CD8-positive, alpha-beta memory T cell (primary cell): ENCODE measurements around the gene TMEM121. TPM values are rescaled to one million over a fixed set of nuclear protein-coding genes. Genes with fewer than 3 reads are reported as not detected.
"Not testable (repeated sequence)": the region's sequence is repeated elsewhere in the genome, so short reads cannot be mapped to it uniquely, and the experiment has no call there.

ENCODE experiments used
- CTCF ChIA-PET: fragments of 350-600 bp; sonication (Branson Sonifier 250); formaldehyde crosslinking; loops from one replicate; lab custom pipeline; 2021; ENCODE audit warnings: antibody characterized with exemption; lab: Charles Lee
- POLR2A ChIA-PET: fragments of 350-600 bp; sonication (Branson Sonifier 250); formaldehyde crosslinking; loops from one replicate; lab custom pipeline; 2021; ENCODE audit warnings: antibody characterized with exemption; lab: Charles Lee
- DNase-seq, 5 donors: peaks; one replicate each; pipeline versions ENCODE4 v3.0.0 to v3.0.0-alpha.2; 2020 to 2022; ENCODE audit warnings: mixed read lengths in 1 of 5
- H3K27ac ChIP-seq: one replicate; pipeline ENCODE4 v1.7.0; 2013; ENCODE audit warnings: low read depth, mild to moderate bottlenecking, low read length, moderate library complexity
- H3K27me3 ChIP-seq: 2 replicates; pipeline ENCODE4 v1.7.0; 2013; ENCODE audit warnings: low read length, mild to moderate bottlenecking; ENCODE audit not compliant: insufficient read depth, poor library complexity, severe bottlenecking
- H3K36me3 ChIP-seq: 2 replicates; pipeline ENCODE4 v1.7.0; 2013; ENCODE audit warnings: mild to moderate bottlenecking, low read length, moderate library complexity; ENCODE audit not compliant: insufficient read depth
- H3K4me1 ChIP-seq: 2 replicates; pipeline ENCODE4 v1.7.0; 2013; ENCODE audit warnings: mild to moderate bottlenecking, low read length, moderate library complexity; ENCODE audit not compliant: insufficient read depth
- H3K4me3 ChIP-seq: 2 replicates; pipeline ENCODE4 v1.7.0; 2013; ENCODE audit warnings: mild to moderate bottlenecking, low read length
- H3K9me3 ChIP-seq: 2 replicates; pipeline ENCODE4 v1.7.0; 2013; ENCODE audit warnings: mild to moderate bottlenecking, low read length
- H3K27ac Mint-ChIP-seq, 8 donors: one replicate each; pipeline ENCODE4 v1.8.0; 2020 to 2021; ENCODE audit warnings: mixed read lengths in 8 of 8, mild to moderate bottlenecking in 6 of 8, inconsistent platforms in 3 of 8, moderate library complexity in 3 of 8
- H3K27me3 Mint-ChIP-seq, 2 donors: one replicate each; pipeline ENCODE4 v1.8.0; 2020 to 2021; ENCODE audit warnings: mixed read lengths in 2 of 2, mild to moderate bottlenecking in 1 of 2, moderate library complexity in 1 of 2
- H3K36me3 Mint-ChIP-seq, 3 donors: one replicate each; pipeline ENCODE4 v1.8.0; 2020 to 2021; ENCODE audit warnings: mixed read lengths in 3 of 3, inconsistent platforms in 1 of 3, mild to moderate bottlenecking in 1 of 3
- H3K4me1 Mint-ChIP-seq, 3 donors: one replicate each; pipeline ENCODE4 v1.8.0; 2020 to 2021; ENCODE audit warnings: mixed read lengths in 3 of 3, inconsistent platforms in 1 of 3, mild to moderate bottlenecking in 1 of 3
- H3K4me3 Mint-ChIP-seq, 7 donors: one replicate each; pipeline ENCODE4 v1.8.0; 2020 to 2021; ENCODE audit warnings: mixed read lengths in 7 of 7, mild to moderate bottlenecking in 6 of 7, moderate library complexity in 4 of 7, inconsistent platforms in 2 of 7
- H3K9me3 Mint-ChIP-seq, 5 donors: one replicate each; pipeline ENCODE4 v1.8.0; 2020 to 2022; ENCODE audit warnings: mixed read lengths in 5 of 5, mild to moderate bottlenecking in 3 of 5, moderate library complexity in 2 of 5, inconsistent platforms in 1 of 5
- polyA plus RNA-seq: library from polyadenylated mRNA; unstranded; fragments of 300-500 nt; fragmentation: Illumina TruSeq; gene quantifications from one replicate; pipeline ENCODE4 v1.2.3, GENCODE V29; 2021
- total RNA-seq, 2 experiments: library from RNA; stranded (reverse); gene quantifications; one replicate each; pipeline ENCODE4 v1.2.3, GENCODE V29; 2021

Gene TMEM121
- total and polyA plus RNA-seq, 3 experiments from 2014 or later: 3.8 to 17.1 (median 14.2) TPM

- CTCF ChIA-PET, H3K9me3 Mint-ChIP-seq, H3K36me3 Mint-ChIP-seq, H3K9me3 ChIP-seq, H3K4me3 Mint-ChIP-seq, H3K4me1 ChIP-seq, DNase-seq, POLR2A ChIA-PET, H3K27me3 Mint-ChIP-seq, H3K27me3 ChIP-seq, H3K4me3 ChIP-seq, H3K27ac ChIP-seq, H3K4me1 Mint-ChIP-seq, H3K36me3 ChIP-seq, H3K27ac Mint-ChIP-seq: not testable (repeated sequence)
Observed at GRCh38 chr14:105571181-105571951, 45.0 kb downstream of the TMEM121 start.

GRCh38 chr14:105572063-105572462 is 45.7 kb downstream of the TMEM121 start:
- H3K27ac Mint-ChIP-seq: not testable (repeated sequence)

GRCh38 chr14:105573841-105574240 is 47.5 kb downstream of the TMEM121 start:
- POLR2A ChIA-PET, H3K4me1 Mint-ChIP-seq: not testable (repeated sequence)

More at GRCh38 chr14:105572063-105572462, 45.7 kb downstream of the TMEM121 start:
- H3K4me1 Mint-ChIP-seq, H3K27ac ChIP-seq, H3K36me3 Mint-ChIP-seq, H3K36me3 ChIP-seq, H3K4me1 ChIP-seq, H3K4me3 Mint-ChIP-seq, H3K27me3 ChIP-seq, DNase-seq, H3K9me3 ChIP-seq, CTCF ChIA-PET, H3K9me3 Mint-ChIP-seq, POLR2A ChIA-PET, H3K4me3 ChIP-seq: not testable (repeated sequence)
- peaks cover 5 to 10% of the 10 kb centered on the region in 2 donors for H3K27me3 Mint-ChIP-seq

DNA sequence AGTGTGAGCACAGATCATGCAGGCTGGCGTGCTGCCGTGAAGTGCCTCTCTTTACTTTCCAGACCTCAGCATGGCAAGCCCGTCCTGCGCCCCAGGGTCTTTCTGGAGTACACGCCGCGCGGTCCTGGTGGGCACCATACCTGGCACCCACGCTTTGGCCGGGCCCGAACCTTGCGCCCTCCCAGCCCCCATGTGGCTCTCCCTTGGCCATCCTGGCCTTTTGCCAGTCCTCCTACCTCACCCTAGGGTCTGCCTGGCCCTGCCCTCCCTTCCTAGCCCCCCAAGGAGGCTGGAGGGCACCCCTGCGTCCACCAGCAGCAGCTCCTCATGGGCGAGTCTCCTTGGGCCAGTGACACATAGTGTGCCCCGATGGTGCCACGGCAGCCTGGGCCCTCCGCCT is 48.0 kb downstream of the TMEM121 start:
- H3K27ac ChIP-seq, H3K9me3 ChIP-seq, H3K4me3 ChIP-seq, H3K27me3 ChIP-seq, H3K4me1 ChIP-seq, H3K36me3 Mint-ChIP-seq, CTCF ChIA-PET, H3K4me1 Mint-ChIP-seq, POLR2A ChIA-PET, H3K27ac Mint-ChIP-seq, H3K9me3 Mint-ChIP-seq, H3K36me3 ChIP-seq, H3K4me3 Mint-ChIP-seq, DNase-seq: not testable (repeated sequence)
- H3K27me3 Mint-ChIP-seq: peaks cover 8 to 10% of the 10 kb centered on the region in 2 donors

More at GRCh38 chr14:105573841-105574240, 47.5 kb downstream of the TMEM121 start:
- H3K36me3 ChIP-seq, H3K9me3 Mint-ChIP-seq, H3K27me3 ChIP-seq, H3K27ac ChIP-seq, H3K9me3 ChIP-seq, DNase-seq, H3K4me3 ChIP-seq, CTCF ChIA-PET, H3K27ac Mint-ChIP-seq, H3K36me3 Mint-ChIP-seq, H3K4me3 Mint-ChIP-seq, H3K4me1 ChIP-seq: not testable (repeated sequence)
- H3K27me3 Mint-ChIP-seq: peaks cover 8 to 10% of the 10 kb centered on the region in 2 donors

DNA sequence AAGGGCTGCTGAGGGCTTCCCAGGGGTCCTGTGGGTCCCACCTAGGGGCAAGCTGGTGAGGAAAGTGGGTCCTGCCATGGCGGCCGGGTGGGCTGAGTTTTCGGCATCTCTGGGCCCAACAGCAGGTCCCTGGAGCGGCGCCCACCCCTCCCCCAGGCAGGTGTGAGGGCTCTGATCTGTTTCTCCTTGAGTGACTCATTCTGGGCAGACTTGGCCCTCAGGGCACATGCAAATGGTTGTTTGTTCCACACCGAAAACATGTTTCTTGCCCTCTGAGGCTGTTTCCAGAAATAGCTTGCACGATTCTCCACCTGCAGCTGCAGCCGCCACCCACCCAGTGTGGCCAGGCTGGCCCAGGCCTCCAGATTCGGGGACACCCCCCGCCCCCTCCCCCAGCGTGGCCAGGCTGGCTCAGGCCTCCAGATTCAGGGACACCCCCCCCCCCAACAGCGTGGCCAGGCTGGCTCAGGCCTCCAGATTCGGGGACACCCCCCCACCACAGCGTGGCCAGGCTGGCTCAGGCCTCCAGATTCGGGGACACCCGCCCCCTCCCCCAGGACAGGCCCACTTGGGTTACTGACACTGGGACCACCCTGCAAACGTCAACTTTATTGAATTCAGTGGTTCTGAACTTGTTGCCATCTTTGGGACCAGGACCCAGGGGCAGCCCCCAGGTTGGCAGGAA is 48.8 kb downstream of the TMEM121 start:
- H3K36me3 ChIP-seq, H3K9me3 ChIP-seq, H3K4me3 ChIP-seq, H3K4me3 Mint-ChIP-seq, H3K9me3 Mint-ChIP-seq, H3K27ac ChIP-seq, H3K27ac Mint-ChIP-seq, H3K27me3 ChIP-seq, H3K4me1 Mint-ChIP-seq, POLR2A ChIA-PET, CTCF ChIA-PET, DNase-seq, H3K36me3 Mint-ChIP-seq, H3K4me1 ChIP-seq: not testable (repeated sequence)
- H3K27me3 Mint-ChIP-seq: peaks cover 8 to 10% of the 10 kb centered on the region in 2 donors

DNA sequence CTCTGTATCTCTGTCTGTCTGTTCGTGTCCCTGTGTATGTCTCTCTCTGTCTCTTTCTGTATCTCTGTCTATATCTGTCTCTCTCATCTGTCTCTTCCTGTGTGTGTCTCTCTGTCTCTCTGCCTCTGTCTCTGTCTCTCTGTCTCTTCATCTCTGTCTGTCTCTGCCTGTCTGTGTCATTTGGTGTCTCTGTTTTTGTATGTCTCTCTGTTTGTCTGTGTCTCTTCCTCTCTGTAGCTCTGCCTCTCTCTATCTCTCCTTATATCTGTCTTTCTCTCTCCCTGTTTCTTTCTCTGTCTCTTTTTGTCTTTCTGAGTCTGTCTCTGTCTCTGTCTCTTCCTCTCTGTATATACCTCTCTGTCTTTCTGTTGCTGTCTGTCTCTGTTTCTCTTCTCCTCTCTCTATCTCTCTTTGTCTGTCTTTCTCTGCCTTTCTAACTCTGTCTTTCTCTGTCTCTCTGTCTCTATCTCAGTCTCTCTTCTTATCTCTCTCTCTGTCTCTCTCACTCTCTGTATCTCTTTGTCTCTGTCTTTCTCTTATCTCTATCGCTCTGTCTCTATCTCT is 50.2 kb downstream of the TMEM121 start:
- Mint-ChIP-seq H3K27me3 (peaks cover 10 to 12% of the 10 kb centered on the region in 2 donors), H3K27ac (peak overlapping the region in 1 of 8 donors; percentile 29), H3K9me3 (no peaks in the 10 kb centered on the region), H3K4me3 (no peak overlapping the region), H3K36me3 (no peaks in the 10 kb centered on the region), H3K4me1 (no peaks in the 10 kb centered on the region)
- Histone ChIP-seq H3K4me1 (no peaks in the 10 kb centered on the region), H3K4me3 (no peak overlapping the region), H3K27me3 (no peaks in the 10 kb centered on the region), H3K9me3 (no peaks in the 10 kb centered on the region), H3K36me3 (no peaks in the 10 kb centered on the region), H3K27ac (no peak overlapping the region)
- ChIA-PET CTCF (no interaction called here), POLR2A (no interaction called here)
- DNase-seq: no peak

DNA sequence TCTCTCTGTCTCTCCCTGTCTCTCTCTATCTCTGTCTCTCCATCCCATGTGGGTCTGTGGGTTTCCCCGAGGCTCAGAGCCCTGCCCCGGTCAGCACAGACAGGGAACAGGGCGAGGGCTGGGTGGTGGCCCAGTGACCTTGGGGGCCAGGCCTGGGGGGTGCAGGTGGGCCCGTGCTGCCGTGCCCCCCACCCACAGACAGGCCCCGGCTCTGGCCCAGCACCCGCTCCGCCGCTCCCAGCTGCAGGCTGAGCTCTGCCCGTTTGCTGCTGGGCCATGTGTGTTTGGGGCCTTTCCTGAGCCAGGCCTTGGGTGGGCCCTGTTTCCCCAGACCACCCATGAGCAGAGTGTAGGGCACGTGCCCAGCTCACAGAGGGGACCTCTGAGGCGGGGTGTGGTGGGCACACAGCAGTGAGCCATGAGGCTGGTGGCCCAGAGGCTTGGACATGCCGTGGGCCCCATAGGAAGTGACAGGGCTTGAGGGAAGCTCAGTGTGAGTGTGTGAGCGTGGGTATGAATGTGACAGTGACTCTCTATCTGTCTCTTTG is 51.0 kb downstream of the TMEM121 start:
- H3K36me3 ChIP-seq: no peaks in the 10 kb centered on the region
- no peaks in the 10 kb centered on the region for H3K9me3 ChIP-seq
- H3K27ac Mint-ChIP-seq: no peak overlapping the region
- no peaks in the 10 kb centered on the region for H3K36me3 Mint-ChIP-seq
- peaks cover 10 to 12% of the 10 kb centered on the region in 2 donors for H3K27me3 Mint-ChIP-seq
- no peaks in the 10 kb centered on the region for H3K9me3 Mint-ChIP-seq
- no peaks in the 10 kb centered on the region for H3K27me3 ChIP-seq
- no peak overlapping the region for H3K4me3 ChIP-seq
- no peak for DNase-seq
- H3K27ac ChIP-seq: no peak overlapping the region
- H3K4me1 Mint-ChIP-seq: no peaks in the 10 kb centered on the region
- no peak overlapping the region for H3K4me3 Mint-ChIP-seq
- POLR2A ChIA-PET: no interaction called here
- no peaks in the 10 kb centered on the region for H3K4me1 ChIP-seq
- CTCF ChIA-PET: no interaction called here

DNA sequence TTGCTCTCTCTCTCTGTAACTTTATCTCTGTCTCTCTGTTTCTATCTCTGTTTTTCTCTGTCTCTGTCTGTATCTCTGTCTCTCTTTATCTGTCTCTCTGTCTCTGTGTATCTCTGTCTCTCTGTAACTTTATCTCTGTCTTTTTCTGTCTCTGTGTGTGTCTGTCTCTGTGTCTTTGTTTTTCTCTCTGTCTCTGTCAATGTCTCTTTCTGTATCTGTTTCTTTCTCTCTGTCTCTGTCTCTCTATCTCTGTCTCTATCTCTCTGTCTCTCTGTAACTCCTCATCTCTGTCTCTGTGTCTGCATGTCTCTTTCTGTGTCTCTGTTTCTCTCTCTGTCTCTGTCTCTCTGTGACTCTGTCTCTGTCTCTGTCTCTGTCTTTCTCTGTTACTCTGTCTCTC is 51.7 kb downstream of the TMEM121 start:
- H3K4me3 ChIP-seq: no peak overlapping the region
- Mint-ChIP-seq H3K27me3 (peaks cover 10 to 12% of the 10 kb centered on the region in 2 donors), H3K4me1 (no peaks in the 10 kb centered on the region), H3K9me3 (no peaks in the 10 kb centered on the region), H3K27ac (peak overlapping the region in 3 of 8 donors; percentile 8 to 11 (median 9)), H3K4me3 (no peak overlapping the region), H3K36me3 (no peaks in the 10 kb centered on the region)
- H3K27ac ChIP-seq: no peak overlapping the region
- POLR2A ChIA-PET: no interaction called here
- DNase-seq: no peak
- H3K36me3 ChIP-seq: no peaks in the 10 kb centered on the region
- no peaks in the 10 kb centered on the region for H3K9me3 ChIP-seq
- H3K4me1 ChIP-seq: no peaks in the 10 kb centered on the region
- no peaks in the 10 kb centered on the region for H3K27me3 ChIP-seq
- CTCF ChIA-PET: no interaction called here
